HG02571 (cell line): ENCODE results near the gene ROCK2.
"Not testable (repeated sequence)": the region's sequence is repeated elsewhere in the genome, so short reads cannot be mapped to it uniquely, and the experiment has no call there.

Experiments
- ATAC-seq: cut with Tn5 transposase; IDR thresholded peaks from one replicate; pipeline ENCODE4 v1.9.1; 2021; ENCODE audit warnings: mild to moderate bottlenecking, moderate library complexity; ENCODE audit not compliant: unreplicated experiment

Gene ROCK2

GRCh38 chr2:11342551-11343367, 1.7 kb downstream of the ROCK2 start:
- ATAC-seq: no peak

GRCh38 chr2:11340717-11341116, 3.7 kb downstream of the ROCK2 start:
- ATAC-seq: no peak

GRCh38 chr2:11339508-11340083, 4.8 kb downstream of the ROCK2 start:
- no peak for ATAC-seq

- ATAC-seq: no peak
Measured at GRCh38 chr2:11338580-11338979, 5.9 kb downstream of the ROCK2 start.

GRCh38 chr2:11337909-11338308, 6.5 kb downstream of the ROCK2 start:
- ATAC-seq: no peak

GRCh38 chr2:11336189-11336588, 8.2 kb downstream of the ROCK2 start:
- no peak for ATAC-seq

GRCh38 chr2:11333427-11334183, 10.8 kb downstream of the ROCK2 start:
- ATAC-seq: no peak

- no peak for ATAC-seq
Measured at GRCh38 chr2:11332596-11332995, 11.8 kb downstream of the ROCK2 start.

GRCh38 chr2:11330457-11331142, 13.8 kb downstream of the ROCK2 start:
- ATAC-seq: no peak

GRCh38 chr2:11329776-11330175, 14.7 kb downstream of the ROCK2 start:
- ATAC-seq: no peak

GRCh38 chr2:11328522-11328921, 15.9 kb downstream of the ROCK2 start:
- ATAC-seq: not testable (repeated sequence)

GRCh38 chr2:11327871-11328270, 16.6 kb downstream of the ROCK2 start:
- ATAC-seq: no peak

- no peak for ATAC-seq
Measured at GRCh38 chr2:11326677-11327211, 17.7 kb downstream of the ROCK2 start.

- no peak for ATAC-seq
Measured at GRCh38 chr2:11325961-11326676, 18.3 kb downstream of the ROCK2 start.

GRCh38 chr2:11321847-11322246, 22.6 kb downstream of the ROCK2 start:
- no peak for ATAC-seq

GRCh38 chr2:11320698-11321492, 23.5 kb downstream of the ROCK2 start:
- no peak for ATAC-seq

- no peak for ATAC-seq
Measured at GRCh38 chr2:11319939-11320338, 24.5 kb downstream of the ROCK2 start.

- ATAC-seq: no peak
Measured at GRCh38 chr2:11315074-11315705, 29.2 kb downstream of the ROCK2 start.

GRCh38 chr2:11314487-11314886, 29.9 kb downstream of the ROCK2 start:
- ATAC-seq: no peak
